MCF 10A (cell line): ENCODE measurements around the gene ELF3. TPM values are rescaled to one million over a fixed set of nuclear protein-coding genes. Genes with fewer than 3 reads are reported as not detected.

Source experiments
- BruUV-seq: library from RNA; stranded (reverse); fragments of 400-500 nt; replicated peaks from 2 replicates; lab custom pipeline; 2021; lab: Mats Ljungman, UMichigan
- CTCF ChIA-PET: fragments of 300-600 bp; sonication (Branson Sonifier 250); formaldehyde crosslinking; extraction: SDS; loops from one replicate; lab custom pipeline; 2021; ENCODE audit warnings: antibody characterized with exemption, inconsistent platforms; lab: Yijun Ruan, JAX
- POLR2A ChIA-PET: fragments of 300-600, 350-650 bp; sonication (Branson Sonifier 250); formaldehyde crosslinking; extraction: SDS; loops from one replicate; lab custom pipeline; 2020; ENCODE audit warnings: antibody characterized with exemption, inconsistent platforms; lab: Yijun Ruan, JAX
- DNase-seq: peaks from one replicate; pipeline ENCODE4 v3.0.0-alpha.2; 2018; ENCODE audit not compliant: unreplicated experiment
- H3K27ac Mint-ChIP-seq: one replicate; pipeline ENCODE4 v1.8.0; 2022; ENCODE audit warnings: mild to moderate bottlenecking, low read depth, mixed read lengths; ENCODE audit not compliant: unreplicated experiment
- H3K27me3 Mint-ChIP-seq: one replicate; pipeline ENCODE4 v1.8.0; 2022; ENCODE audit warnings: mixed read lengths; ENCODE audit not compliant: insufficient read depth, unreplicated experiment
- H3K36me3 Mint-ChIP-seq: one replicate; pipeline ENCODE4 v1.8.0; 2022; ENCODE audit warnings: mild to moderate bottlenecking, moderate library complexity, mixed read lengths; ENCODE audit not compliant: insufficient read depth, unreplicated experiment
- H3K4me1 Mint-ChIP-seq: one replicate; pipeline ENCODE4 v1.8.0; 2022; ENCODE audit warnings: mixed read lengths; ENCODE audit not compliant: insufficient read depth, unreplicated experiment
- H3K4me3 Mint-ChIP-seq: one replicate; pipeline ENCODE4 v1.8.0; 2022; ENCODE audit warnings: mild to moderate bottlenecking, moderate library complexity, mixed read lengths; ENCODE audit not compliant: unreplicated experiment
- H3K9me3 Mint-ChIP-seq: one replicate; pipeline ENCODE4 v1.8.0; 2022; ENCODE audit warnings: mixed read lengths; ENCODE audit not compliant: unreplicated experiment
- intact Hi-C: fragments of 100-400 bp; cut with micrococcal nuclease; formaldehyde crosslinking; loops from 2 replicates; pipeline ENCODE4 v1.14.1; 2022
- total RNA-seq: library from RNA; stranded (reverse); gene quantifications from 2 replicates; pipeline ENCODE4 v1.2.3, GENCODE V29; 2022
- TF ChIP-seq, protein P1 (sequence below): fragments of 200-600 bp; IDR thresholded peaks from one replicate; pipeline ENCODE4 v1.8.0; 2022; ENCODE audit warnings: antibody characterized with exemption, mild to moderate bottlenecking; ENCODE audit not compliant: unreplicated experiment

The ELF3 gene
- total RNA-seq, 1 experiment from 2014 or later = 0.33 TPM

- H3K27ac Mint-ChIP-seq = no peak overlapping the region
- BruUV-seq = no TSS peak
- H3K36me3 Mint-ChIP-seq = peaks cover 6% of the 10 kb centered on the region
- H3K4me1 Mint-ChIP-seq = peaks cover 22% of the 10 kb centered on the region
- POLR2A ChIA-PET = interaction anchor here (1.0 to 2.9 kb wide), 3 partner anchors 11 to 106 kb away, joined by 4 to 12 read pairs (median 6); no protein-coding TSS in a partner anchor
- CTCF ChIA-PET = interaction anchor here (1.0 to 22.6 kb wide), 6 partner anchors 10 to 118 kb away, joined by 3 to 1380 read pairs (median 39); partner anchors contain the start of gene GPR37L1
- intact Hi-C loops = no loop called here
- no peaks in the 10 kb centered on the region for H3K9me3 Mint-ChIP-seq
- peaks cover 13% of the 10 kb centered on the region for H3K27me3 Mint-ChIP-seq
- H3K4me3 Mint-ChIP-seq = no peak overlapping the region
- no peak for DNase-seq
- TF ChIP-seq, protein P1, sequence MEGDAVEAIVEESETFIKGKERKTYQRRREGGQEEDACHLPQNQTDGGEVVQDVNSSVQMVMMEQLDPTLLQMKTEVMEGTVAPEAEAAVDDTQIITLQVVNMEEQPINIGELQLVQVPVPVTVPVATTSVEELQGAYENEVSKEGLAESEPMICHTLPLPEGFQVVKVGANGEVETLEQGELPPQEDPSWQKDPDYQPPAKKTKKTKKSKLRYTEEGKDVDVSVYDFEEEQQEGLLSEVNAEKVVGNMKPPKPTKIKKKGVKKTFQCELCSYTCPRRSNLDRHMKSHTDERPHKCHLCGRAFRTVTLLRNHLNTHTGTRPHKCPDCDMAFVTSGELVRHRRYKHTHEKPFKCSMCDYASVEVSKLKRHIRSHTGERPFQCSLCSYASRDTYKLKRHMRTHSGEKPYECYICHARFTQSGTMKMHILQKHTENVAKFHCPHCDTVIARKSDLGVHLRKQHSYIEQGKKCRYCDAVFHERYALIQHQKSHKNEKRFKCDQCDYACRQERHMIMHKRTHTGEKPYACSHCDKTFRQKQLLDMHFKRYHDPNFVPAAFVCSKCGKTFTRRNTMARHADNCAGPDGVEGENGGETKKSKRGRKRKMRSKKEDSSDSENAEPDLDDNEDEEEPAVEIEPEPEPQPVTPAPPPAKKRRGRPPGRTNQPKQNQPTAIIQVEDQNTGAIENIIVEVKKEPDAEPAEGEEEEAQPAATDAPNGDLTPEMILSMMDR = no peak
Measured at GRCh38 chr1:202013603-202014002, 3.2 kb downstream of the ELF3 start.

DNA sequence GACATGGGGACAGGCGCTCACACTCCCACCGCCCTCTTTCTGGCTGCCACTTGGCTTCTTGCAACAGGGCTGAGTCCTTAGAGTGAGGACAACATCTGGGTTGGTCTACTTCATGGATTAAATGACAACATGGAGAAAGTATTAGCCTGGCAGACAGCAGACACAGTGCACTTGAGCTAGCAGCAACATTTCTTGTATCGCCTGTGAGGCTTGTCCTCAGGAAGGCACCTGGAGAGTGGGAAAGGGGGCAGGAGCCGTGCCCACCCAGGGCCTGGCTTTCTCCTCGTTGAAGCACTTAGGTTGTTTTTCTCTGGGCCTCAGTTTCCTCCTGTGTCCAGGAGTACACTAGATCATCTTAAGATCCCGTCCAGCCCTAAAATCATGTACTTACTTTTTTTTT, 3.7 kb downstream of the ELF3 start:
- Mint-ChIP-seq H3K27ac (no peak overlapping the region), H3K4me3 (no peak overlapping the region)
- intact Hi-C loops = no loop called here

GRCh38 chr1:202014915-202015661, 4.7 kb downstream of the ELF3 start:
- no TSS peak for BruUV-seq
- H3K4me3 Mint-ChIP-seq = no peak overlapping the region
- POLR2A ChIA-PET = interaction anchor here (0.7 to 3.7 kb wide), 5 partner anchors 9 to 537 kb away, joined by 3 to 23 read pairs (median 5); no protein-coding TSS in a partner anchor
- intact Hi-C loops = loop anchor here (5.0 kb wide), 1 partner anchor 42 kb away; no protein-coding TSS in a partner anchor
- CTCF ChIA-PET = interaction anchor here (0.5 to 22.6 kb wide), 9 partner anchors 14 to 1982 kb away, joined by 3 to 1380 read pairs (median 4); partner anchors contain the start of gene GPR37L1
- TF ChIP-seq, protein P1 = no peak
- H3K27me3 Mint-ChIP-seq = peaks cover 13% of the 10 kb centered on the region
- H3K36me3 Mint-ChIP-seq = peaks cover 6% of the 10 kb centered on the region
- DNase-seq = peak; percentile 73
- H3K9me3 Mint-ChIP-seq = no peaks in the 10 kb centered on the region
- H3K27ac Mint-ChIP-seq = no peak overlapping the region
- H3K4me1 Mint-ChIP-seq = peaks cover 19% of the 10 kb centered on the region

More for the DNA sequence above, 3.7 kb downstream of the ELF3 start:
- Mint-ChIP-seq H3K27me3 (peaks cover 13% of the 10 kb centered on the region), H3K9me3 (no peaks in the 10 kb centered on the region), H3K4me1 (peaks cover 25% of the 10 kb centered on the region), H3K36me3 (peaks cover 6% of the 10 kb centered on the region)
- BruUV-seq = no TSS peak
- DNase-seq = no peak
- POLR2A ChIA-PET = interaction anchor here (1.5 to 2.9 kb wide), 2 partner anchors 10 to 43 kb away, joined by 6 to 12 read pairs; no protein-coding TSS in a partner anchor
- CTCF ChIA-PET = interaction anchor here (1.0 to 22.6 kb wide), 7 partner anchors 9 to 141 kb away, joined by 3 to 1380 read pairs (median 13); partner anchors contain the start of gene GPR37L1
- TF ChIP-seq, protein P1 = no peak

GRCh38 chr1:202015662-202015937, 5.2 kb downstream of the ELF3 start:
- Mint-ChIP-seq H3K9me3 (no peaks in the 10 kb centered on the region), H3K27ac (no peak overlapping the region), H3K27me3 (peaks cover 13% of the 10 kb centered on the region), H3K4me1 (peaks cover 19% of the 10 kb centered on the region), H3K36me3 (peaks cover 6% of the 10 kb centered on the region), H3K4me3 (no peak overlapping the region)
- no peak for DNase-seq
- CTCF ChIA-PET = interaction anchor here (0.6 to 22.6 kb wide), 7 partner anchors 15 to 120 kb away, joined by 3 to 1380 read pairs (median 8); partner anchors contain the start of gene GPR37L1
- intact Hi-C loops = loop anchor here (5.0 kb wide), 1 partner anchor 42 kb away; no protein-coding TSS in a partner anchor
- no TSS peak for BruUV-seq
- POLR2A ChIA-PET = interaction anchor here (1.1 to 3.7 kb wide), 4 partner anchors 9 to 97 kb away, joined by 4 to 23 read pairs (median 8); no protein-coding TSS in a partner anchor
- TF ChIP-seq, protein P1 = no peak
